Activated CD4-positive, alpha-beta T cell treated with anti-CD3 and anti-CD28 coated beads, Interleukin-2, amount 10 ng/mL, durations not matched to agents 7 days and 5 days (primary cell): Measurements from ENCODE around the gene CPE. TPM values are rescaled to one million over a fixed set of nuclear protein-coding genes. Genes with fewer than 3 reads are reported as not detected.

Experiments
- CTCF ChIA-PET: fragments of 350-600 bp; sonication (Branson Sonifier 250); formaldehyde crosslinking; loops from one replicate; lab custom pipeline; 2021; ENCODE audit warnings: antibody characterized with exemption; lab: Charles Lee
- POLR2A ChIA-PET: fragments of 350-600 bp; sonication (Branson Sonifier 250); formaldehyde crosslinking; loops from one replicate; lab custom pipeline; 2021; ENCODE audit warnings: antibody characterized with exemption; lab: Charles Lee
- DNase-seq: peaks from one replicate; pipeline ENCODE4 v3.0.0-alpha.2; 2020
- H3K27ac Mint-ChIP-seq: one replicate; pipeline ENCODE4 v1.8.0; 2021; ENCODE audit warnings: mild to moderate bottlenecking, moderate library complexity, mixed read lengths
- H3K27me3 Mint-ChIP-seq: one replicate; pipeline ENCODE4 v1.8.0; 2021; ENCODE audit warnings: mixed read lengths
- H3K36me3 Mint-ChIP-seq: one replicate; pipeline ENCODE4 v1.8.0; 2021; ENCODE audit warnings: low read depth, mixed read lengths
- H3K4me1 Mint-ChIP-seq: one replicate; pipeline ENCODE4 v1.8.0; 2021; ENCODE audit warnings: mixed read lengths
- H3K4me3 Mint-ChIP-seq: one replicate; pipeline ENCODE4 v1.8.0; 2021; ENCODE audit warnings: mild to moderate bottlenecking, moderate library complexity, mixed read lengths
- H3K9me3 Mint-ChIP-seq: one replicate; pipeline ENCODE4 v1.8.0; 2021; ENCODE audit warnings: mixed read lengths
- total RNA-seq, 2 experiments: library from RNA; stranded (reverse); gene quantifications; one replicate each; pipeline ENCODE4 v1.2.3, GENCODE V29; 2021

The CPE gene
- total RNA-seq, 2 experiments from 2014 or later: not detected

DNA sequence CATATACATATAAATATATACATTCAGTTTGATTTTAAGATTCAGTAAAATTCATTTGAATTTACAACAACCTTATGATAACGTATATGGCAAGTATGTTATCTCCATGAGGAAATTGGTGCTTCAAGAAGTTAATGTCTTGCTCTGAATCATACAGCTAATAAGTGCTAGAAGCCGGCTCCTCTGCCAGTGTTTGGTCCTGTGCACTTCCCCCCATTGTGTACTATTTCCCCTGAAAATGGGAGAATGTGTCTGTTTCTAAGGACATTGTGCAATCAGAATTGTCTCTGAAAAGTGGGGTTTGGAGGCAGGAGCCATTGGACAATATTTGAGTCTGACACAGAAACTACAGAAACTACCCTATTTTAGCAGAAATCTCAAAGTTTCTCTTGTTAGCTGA lies 135.9 kb downstream of the CPE start:
- DNase-seq: no peak
- H3K36me3 Mint-ChIP-seq: no peaks in the 10 kb centered on the region
- no peak overlapping the region for H3K4me3 Mint-ChIP-seq
- ChIA-PET POLR2A (no interaction called here), CTCF (interaction anchor here (1.3 kb wide), 1 partner anchor 11 kb away, joined by 4 read pairs; no protein-coding TSS in a partner anchor)
- no peak overlapping the region for H3K27ac Mint-ChIP-seq
- H3K4me1 Mint-ChIP-seq: no peaks in the 10 kb centered on the region
- no peaks in the 10 kb centered on the region for H3K9me3 Mint-ChIP-seq
- H3K27me3 Mint-ChIP-seq: peaks cover 5% of the 10 kb centered on the region

DNA sequence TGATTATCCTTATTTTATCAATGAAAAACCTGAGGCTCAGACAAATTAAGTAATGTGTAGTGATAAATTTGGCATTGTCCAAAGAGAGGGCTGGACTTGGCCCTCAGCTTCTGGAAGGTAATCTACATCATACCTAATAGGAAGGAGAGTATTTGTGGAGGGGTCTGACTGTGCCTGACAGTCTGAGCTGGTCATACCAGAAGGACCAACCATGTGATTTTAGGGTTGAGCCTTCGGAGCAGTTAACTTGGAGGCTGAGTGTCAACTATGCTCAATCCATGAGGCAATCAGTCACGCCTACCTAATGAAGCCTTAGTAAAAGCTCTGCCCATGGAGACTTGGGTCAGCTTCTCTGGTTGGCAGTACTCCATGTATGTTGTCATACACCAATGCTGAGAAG lies 136.4 kb downstream of the CPE start:
- CTCF ChIA-PET: interaction anchor here (1.3 kb wide), 1 partner anchor 11 kb away, joined by 4 read pairs; no protein-coding TSS in a partner anchor

DNA sequence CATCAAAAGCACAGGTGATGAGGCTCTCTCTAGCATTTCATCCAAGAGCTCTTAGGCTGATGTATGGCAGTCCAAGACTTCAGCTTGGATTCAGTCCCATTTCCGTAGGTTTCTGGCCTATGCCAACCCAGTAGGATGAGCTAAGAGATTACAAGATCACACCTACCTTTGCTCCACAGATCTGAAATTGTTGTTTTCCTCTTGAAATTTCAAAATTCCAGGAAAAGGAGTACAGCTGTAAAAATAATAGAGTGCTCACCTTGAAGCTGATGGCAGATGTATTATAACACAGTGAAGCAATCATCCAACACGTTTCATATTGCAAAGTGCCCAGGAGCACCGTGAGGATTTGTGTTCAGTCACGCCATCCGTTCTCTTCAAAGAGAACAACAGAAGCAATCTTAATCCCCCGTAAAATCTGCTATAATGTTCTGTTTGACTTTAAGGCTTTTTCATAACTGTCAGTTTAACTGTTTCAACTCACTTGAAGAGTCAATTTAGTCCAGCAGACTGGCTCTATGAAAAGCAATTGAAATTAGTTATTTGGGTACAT lies 137.5 kb downstream of the CPE start:
- CTCF ChIA-PET: no interaction called here
- Mint-ChIP-seq H3K4me1 (no peaks in the 10 kb centered on the region), H3K27ac (no peak overlapping the region), H3K36me3 (no peaks in the 10 kb centered on the region), H3K4me3 (no peak overlapping the region), H3K9me3 (no peaks in the 10 kb centered on the region), H3K27me3 (peaks cover 7% of the 10 kb centered on the region)
- DNase-seq: no peak
- POLR2A ChIA-PET: no interaction called here

More for the DNA sequence above, 136.4 kb downstream of the CPE start:
- H3K27me3 Mint-ChIP-seq: peaks cover 5% of the 10 kb centered on the region
- H3K36me3 Mint-ChIP-seq: no peaks in the 10 kb centered on the region
- H3K9me3 Mint-ChIP-seq: no peaks in the 10 kb centered on the region
- no peak overlapping the region for H3K4me3 Mint-ChIP-seq
- POLR2A ChIA-PET: no interaction called here
- H3K27ac Mint-ChIP-seq: no peak overlapping the region
- H3K4me1 Mint-ChIP-seq: no peaks in the 10 kb centered on the region
- DNase-seq: no peak

DNA sequence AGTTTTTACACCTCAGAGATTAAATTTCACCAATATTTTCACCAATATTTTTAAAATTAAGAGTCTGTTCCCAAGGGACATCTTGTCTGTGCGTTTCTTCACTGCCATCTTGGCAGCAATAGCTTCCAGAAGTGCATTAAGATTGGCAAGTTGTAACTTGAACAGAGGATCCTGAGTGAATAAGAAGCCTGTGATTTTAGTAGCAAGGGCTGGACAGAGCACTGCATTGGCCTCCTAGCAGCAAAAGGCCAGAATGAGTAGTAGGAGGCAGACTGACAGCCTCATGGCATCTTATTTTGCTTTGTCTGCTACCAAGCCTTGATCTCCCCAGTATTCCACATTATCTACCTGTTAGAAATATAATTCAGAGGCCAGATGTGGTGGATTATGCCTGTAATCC lies 138.4 kb downstream of the CPE start:
- CTCF ChIA-PET: no interaction called here
- H3K27ac Mint-ChIP-seq: no peak overlapping the region
- no peaks in the 10 kb centered on the region for H3K4me1 Mint-ChIP-seq
- no peaks in the 10 kb centered on the region for H3K36me3 Mint-ChIP-seq
- POLR2A ChIA-PET: no interaction called here
- no peak overlapping the region for H3K4me3 Mint-ChIP-seq
- DNase-seq: no peak
- H3K9me3 Mint-ChIP-seq: no peaks in the 10 kb centered on the region
- peaks cover 7% of the 10 kb centered on the region for H3K27me3 Mint-ChIP-seq

DNA sequence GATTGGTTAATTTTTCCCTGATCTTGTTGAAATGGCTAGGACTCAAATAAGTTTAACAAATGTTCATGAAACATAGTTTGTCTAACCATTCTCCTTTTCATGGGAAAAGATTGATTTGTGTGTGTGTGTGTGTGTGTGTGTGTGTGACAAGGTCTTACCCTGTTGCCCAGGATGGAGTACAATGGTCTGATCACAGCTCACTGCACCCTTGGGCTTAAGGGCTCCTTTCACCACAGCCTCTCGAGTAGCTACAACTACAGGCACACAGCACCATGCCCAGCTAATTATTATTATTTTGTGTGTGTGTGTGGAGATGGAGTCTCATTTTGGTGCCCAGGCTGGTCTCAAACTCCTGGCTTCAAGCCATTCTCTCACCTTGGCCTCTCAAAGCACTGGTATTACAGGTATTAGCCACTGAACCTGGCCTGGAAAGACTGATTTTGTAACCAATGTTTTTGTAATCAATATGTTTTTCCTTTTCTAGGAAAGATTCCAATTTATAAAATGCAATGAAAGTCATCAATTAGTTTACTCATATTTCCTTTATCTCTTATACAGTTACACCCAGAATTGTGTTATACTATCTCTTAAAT lies 139.3 kb downstream of the CPE start:
- H3K4me3 Mint-ChIP-seq: no peak overlapping the region
- POLR2A ChIA-PET: interaction anchor here (0.5 kb wide), 1 partner anchor 467 kb away, joined by 4 read pairs; no protein-coding TSS in a partner anchor
- H3K9me3 Mint-ChIP-seq: no peaks in the 10 kb centered on the region
- H3K36me3 Mint-ChIP-seq: no peaks in the 10 kb centered on the region
- CTCF ChIA-PET: no interaction called here
- H3K27me3 Mint-ChIP-seq: peaks cover 7% of the 10 kb centered on the region
- H3K27ac Mint-ChIP-seq: no peak overlapping the region
- DNase-seq: no peak
- H3K4me1 Mint-ChIP-seq: no peaks in the 10 kb centered on the region

DNA sequence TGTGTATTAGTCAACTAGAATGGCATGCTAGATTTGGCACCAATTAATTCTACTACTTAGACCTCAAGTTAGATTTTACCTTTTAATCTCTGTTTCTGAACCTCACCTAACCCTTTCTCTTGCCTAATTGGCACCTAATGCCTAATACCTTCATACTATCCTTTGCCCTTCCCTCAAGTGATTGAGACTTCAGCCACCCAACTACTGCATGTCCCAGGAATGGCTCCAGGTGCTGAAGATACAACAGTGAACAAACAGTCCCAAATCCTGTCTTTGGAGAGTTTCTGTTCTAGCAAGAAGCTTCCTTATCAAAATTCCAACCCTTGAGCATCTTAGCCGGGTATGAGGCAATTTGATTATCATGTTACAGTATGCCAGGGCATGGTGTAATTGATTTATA lies 139.9 kb downstream of the CPE start:
- Mint-ChIP-seq H3K27me3 (peaks cover 7% of the 10 kb centered on the region), H3K27ac (no peak overlapping the region), H3K9me3 (no peaks in the 10 kb centered on the region), H3K4me3 (no peak overlapping the region), H3K36me3 (no peaks in the 10 kb centered on the region), H3K4me1 (no peaks in the 10 kb centered on the region)
- CTCF ChIA-PET: no interaction called here
- no peak for DNase-seq
- POLR2A ChIA-PET: interaction anchor here (0.5 kb wide), 1 partner anchor 467 kb away, joined by 4 read pairs; no protein-coding TSS in a partner anchor

DNA sequence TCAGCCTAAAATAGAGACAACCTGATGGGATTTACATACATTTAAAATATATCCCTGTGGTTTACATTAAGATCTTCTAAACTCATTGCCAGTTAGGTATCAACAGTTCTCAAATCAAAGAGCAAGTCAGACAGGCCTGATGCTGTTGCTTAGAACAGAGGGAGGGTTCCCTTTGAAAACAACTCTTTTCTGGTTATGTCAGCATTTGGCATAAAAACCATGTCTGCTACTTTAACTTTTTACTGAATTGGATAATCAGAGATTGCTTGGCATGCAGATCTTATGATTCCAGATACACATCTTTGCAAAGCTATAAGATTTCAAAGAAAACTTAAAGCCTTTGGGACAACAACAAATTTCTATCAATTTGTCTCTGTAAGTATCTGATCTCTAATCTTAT lies 140.8 kb downstream of the CPE start:
- CTCF ChIA-PET: no interaction called here
- no peaks in the 10 kb centered on the region for H3K9me3 Mint-ChIP-seq
- no peaks in the 10 kb centered on the region for H3K4me1 Mint-ChIP-seq
- H3K4me3 Mint-ChIP-seq: no peak overlapping the region
- H3K27ac Mint-ChIP-seq: no peak overlapping the region
- POLR2A ChIA-PET: no interaction called here
- H3K36me3 Mint-ChIP-seq: no peaks in the 10 kb centered on the region
- DNase-seq: no peak
- H3K27me3 Mint-ChIP-seq: peaks cover 7% of the 10 kb centered on the region

DNA sequence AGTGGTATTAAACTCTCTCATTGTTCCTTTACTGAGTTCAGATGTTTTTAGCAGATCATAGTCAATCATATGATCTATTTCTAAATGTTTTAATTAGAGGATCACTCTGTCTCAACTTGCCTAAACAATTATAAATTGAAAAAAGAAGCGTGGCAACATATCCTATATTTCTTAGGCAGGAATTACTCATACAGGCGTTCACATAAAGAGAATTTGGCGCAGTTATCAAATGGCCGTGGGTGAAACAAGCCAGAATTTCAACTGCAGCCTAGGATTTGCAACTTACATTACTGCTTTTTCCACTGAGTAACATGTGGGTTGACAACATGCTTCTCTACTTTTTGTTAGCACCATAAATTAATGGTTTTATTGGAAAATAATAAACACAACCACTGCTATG lies 141.3 kb downstream of the CPE start:
- no peak for DNase-seq
- POLR2A ChIA-PET: no interaction called here
- CTCF ChIA-PET: no interaction called here
- Mint-ChIP-seq H3K36me3 (no peaks in the 10 kb centered on the region), H3K27me3 (peaks cover 7% of the 10 kb centered on the region), H3K4me3 (no peak overlapping the region), H3K9me3 (no peaks in the 10 kb centered on the region), H3K27ac (no peak overlapping the region), H3K4me1 (no peaks in the 10 kb centered on the region)

DNA sequence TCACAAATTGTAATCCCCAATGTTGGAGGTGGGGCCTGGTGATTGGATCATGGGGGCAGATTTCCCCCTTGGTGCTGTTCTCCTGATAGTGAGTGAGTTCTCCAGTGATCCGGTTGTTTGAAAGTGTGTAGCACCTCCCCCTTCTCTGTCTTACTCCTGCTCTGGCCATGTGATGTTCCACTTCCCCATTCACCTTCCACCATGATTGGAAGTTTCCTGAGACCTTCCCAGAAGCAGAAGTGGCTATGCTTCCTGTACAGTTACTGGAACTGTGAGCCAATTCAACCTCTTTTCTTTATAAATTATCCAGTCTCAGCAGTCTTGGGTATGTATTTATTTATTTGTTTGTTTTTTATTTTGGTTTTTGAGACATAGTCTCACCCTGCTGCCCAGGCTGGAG lies 143.2 kb downstream of the CPE start:
- Mint-ChIP-seq H3K27me3 (peaks cover 8% of the 10 kb centered on the region), H3K4me1 (no peaks in the 10 kb centered on the region), H3K36me3 (no peaks in the 10 kb centered on the region), H3K4me3 (no peak overlapping the region), H3K27ac (no peak overlapping the region), H3K9me3 (no peaks in the 10 kb centered on the region)
- no peak for DNase-seq
- CTCF ChIA-PET: no interaction called here
- POLR2A ChIA-PET: no interaction called here

DNA sequence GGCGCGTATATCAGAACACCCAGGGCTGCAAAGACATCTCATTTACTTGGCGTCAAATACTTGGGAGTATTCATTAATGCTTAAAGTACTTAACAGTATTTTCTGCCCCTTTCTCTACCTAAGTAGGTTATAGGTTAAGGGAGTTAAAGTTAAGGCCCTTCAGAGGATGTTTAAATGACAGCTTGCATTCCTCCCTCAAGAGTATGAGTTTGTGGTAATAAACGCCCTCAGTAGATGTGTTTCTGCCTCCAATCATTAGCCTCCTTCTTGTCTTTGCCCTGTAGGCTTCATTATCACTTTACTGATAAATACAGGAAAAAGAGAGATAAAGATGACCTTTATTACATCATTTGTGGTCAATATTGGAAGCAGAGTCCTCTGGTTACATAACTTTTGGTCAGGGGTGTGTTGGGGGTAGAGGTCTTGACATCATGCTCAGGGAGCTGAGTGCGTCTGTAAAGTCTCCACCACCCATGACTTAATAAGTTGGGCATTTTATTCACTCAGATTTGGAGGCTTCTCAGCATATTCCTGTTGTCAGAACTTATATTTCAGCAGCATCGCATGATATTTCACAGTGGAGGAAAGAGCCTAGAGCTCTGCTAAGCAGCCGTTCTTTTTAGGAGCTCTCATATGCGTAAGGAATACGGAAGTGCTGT lies 145.9 kb downstream of the CPE start:
- Mint-ChIP-seq H3K4me1 (no peaks in the 10 kb centered on the region), H3K27me3 (peaks cover 6% of the 10 kb centered on the region), H3K27ac (no peak overlapping the region), H3K4me3 (no peak overlapping the region), H3K9me3 (no peaks in the 10 kb centered on the region), H3K36me3 (no peaks in the 10 kb centered on the region)
- DNase-seq: no peak
- POLR2A ChIA-PET: no interaction called here
- CTCF ChIA-PET: no interaction called here

DNA sequence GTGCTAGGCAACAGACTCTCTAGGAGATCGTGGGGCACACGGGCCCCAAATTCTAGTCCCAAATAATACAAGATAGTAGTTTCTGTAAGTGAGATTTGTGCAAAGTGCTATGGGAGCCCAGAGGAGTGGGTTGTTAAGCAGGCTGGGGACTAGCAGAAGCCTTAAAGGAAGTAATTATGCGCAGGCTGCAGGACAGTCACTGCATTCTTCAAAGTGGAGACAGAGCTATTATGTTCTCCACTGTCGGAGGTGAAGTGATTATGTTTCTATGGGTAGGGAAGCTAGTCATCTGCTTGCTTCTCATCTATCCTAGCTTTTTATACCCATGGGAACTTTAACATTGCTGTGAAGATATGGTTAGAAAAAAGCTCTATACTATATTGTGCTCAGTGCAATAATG lies 154.2 kb downstream of the CPE start:
- CTCF ChIA-PET: no interaction called here
- H3K36me3 Mint-ChIP-seq: no peaks in the 10 kb centered on the region
- no peaks in the 10 kb centered on the region for H3K9me3 Mint-ChIP-seq
- H3K4me3 Mint-ChIP-seq: no peak overlapping the region
- DNase-seq: no peak
- POLR2A ChIA-PET: no interaction called here
- peaks cover 5% of the 10 kb centered on the region for H3K27me3 Mint-ChIP-seq
- H3K4me1 Mint-ChIP-seq: no peaks in the 10 kb centered on the region
- H3K27ac Mint-ChIP-seq: no peak overlapping the region

DNA sequence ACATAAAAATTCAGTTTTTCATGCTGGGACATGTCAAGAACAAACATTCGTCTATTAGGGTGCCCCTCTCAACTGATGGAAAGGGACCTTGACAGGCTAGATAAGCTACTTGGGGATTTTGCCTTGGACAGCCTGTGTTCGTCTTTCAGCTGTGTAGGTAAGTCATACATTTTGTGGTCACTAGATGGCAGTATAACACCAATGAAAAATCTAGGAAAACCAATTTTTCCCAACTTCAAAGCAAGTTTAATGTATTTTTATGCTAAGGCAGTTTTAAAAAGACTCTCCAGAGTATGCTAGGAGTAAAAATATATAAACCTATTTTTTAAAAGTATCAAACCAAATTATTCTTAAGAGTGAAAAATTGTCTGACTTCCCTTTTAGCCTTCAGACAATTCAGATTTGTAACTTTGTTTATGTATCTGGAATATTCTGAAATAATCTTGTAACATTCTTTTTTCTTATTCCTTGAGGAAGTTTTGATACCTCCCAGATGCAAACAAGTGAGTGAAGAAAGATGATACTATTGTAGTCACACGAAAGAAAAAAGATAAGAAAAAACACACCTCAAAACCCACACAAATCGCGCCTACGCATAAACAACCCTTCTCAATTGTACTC lies 158.3 kb downstream of the CPE start:
- CTCF ChIA-PET: no interaction called here
- Mint-ChIP-seq H3K27me3 (peaks cover 5% of the 10 kb centered on the region), H3K4me3 (no peak overlapping the region), H3K27ac (no peak overlapping the region), H3K36me3 (no peaks in the 10 kb centered on the region), H3K9me3 (no peaks in the 10 kb centered on the region), H3K4me1 (no peaks in the 10 kb centered on the region)
- POLR2A ChIA-PET: no interaction called here
- no peak for DNase-seq

DNA sequence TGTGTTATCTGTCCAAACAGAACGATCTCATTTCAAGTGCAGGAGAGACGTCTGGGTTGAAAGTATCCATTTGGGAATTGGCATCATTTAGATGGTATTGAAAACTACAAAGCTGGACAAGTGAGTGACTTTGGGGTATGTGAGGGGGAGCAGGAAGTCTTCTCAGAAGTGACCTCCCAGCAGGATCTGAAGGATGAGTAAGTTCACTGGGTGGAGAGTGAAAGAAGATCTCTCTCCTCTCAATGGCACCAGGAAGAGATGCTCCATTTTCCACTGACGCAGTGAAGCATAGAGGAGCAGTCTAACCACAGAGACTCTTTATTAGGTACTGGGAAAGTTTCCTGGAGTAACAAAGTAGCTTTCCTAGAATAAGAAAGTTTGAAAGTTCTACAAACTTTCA lies 161.0 kb downstream of the CPE start:
- Mint-ChIP-seq H3K4me3 (no peak overlapping the region), H3K27me3 (peaks cover 5% of the 10 kb centered on the region), H3K36me3 (no peaks in the 10 kb centered on the region), H3K4me1 (no peaks in the 10 kb centered on the region), H3K9me3 (no peaks in the 10 kb centered on the region), H3K27ac (no peak overlapping the region)
- POLR2A ChIA-PET: no interaction called here
- CTCF ChIA-PET: no interaction called here
- no peak for DNase-seq
